ENCODE data around the gene PTPRO.

The PTPRO gene

DNA sequence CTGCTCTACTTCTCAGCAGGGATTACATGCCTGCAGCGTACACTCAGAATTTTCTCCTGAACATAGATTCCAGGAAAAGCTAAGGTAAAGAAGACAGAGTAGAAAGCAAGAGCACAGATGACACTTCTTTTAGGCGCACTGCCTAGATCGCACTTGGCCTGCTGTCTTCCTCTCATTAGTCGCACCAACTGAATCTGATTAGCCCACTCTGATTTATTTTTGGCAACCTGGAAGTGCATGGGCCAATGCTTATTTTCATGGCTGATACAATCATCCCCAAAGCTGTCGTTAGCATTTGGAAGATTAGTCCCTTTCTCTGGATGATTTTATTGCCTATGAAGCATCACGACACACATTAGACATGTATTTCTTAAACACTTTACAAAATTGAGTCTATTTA is 152.5 kb downstream of the PTPRO start:
- Histone ChIP-seq H3K27ac (ENCODE audit: low read depth, low read length) (no peak overlapping the region), H3K27me3 (ENCODE audit: control insufficient read depth in 1 of 2, insufficient read depth in 2 of 2, low read length in 2 of 2) (peaks cover 0 to 3% of the 10 kb centered on the region in 2 donors), H3K36me3 (ENCODE audit: control insufficient read depth in 1 of 2, insufficient read depth in 2 of 2, low read length in 2 of 2) (no peaks in the 10 kb centered on the region), H3K4me3 (ENCODE audit: low read depth in 1 of 2, low read length in 2 of 2) (no peak overlapping the region), H3K4me1 (ENCODE audit: control insufficient read depth in 1 of 2, insufficient read depth in 2 of 2, low read length in 2 of 2) (no peaks in the 10 kb centered on the region), H3K9ac (ENCODE audit: low read depth in 1 of 2, low read length in 2 of 2) (no peak overlapping the region), H3K9me3 (ENCODE audit: control insufficient read depth in 1 of 2, low read length in 2 of 2) (no peaks in the 10 kb centered on the region)

DNA sequence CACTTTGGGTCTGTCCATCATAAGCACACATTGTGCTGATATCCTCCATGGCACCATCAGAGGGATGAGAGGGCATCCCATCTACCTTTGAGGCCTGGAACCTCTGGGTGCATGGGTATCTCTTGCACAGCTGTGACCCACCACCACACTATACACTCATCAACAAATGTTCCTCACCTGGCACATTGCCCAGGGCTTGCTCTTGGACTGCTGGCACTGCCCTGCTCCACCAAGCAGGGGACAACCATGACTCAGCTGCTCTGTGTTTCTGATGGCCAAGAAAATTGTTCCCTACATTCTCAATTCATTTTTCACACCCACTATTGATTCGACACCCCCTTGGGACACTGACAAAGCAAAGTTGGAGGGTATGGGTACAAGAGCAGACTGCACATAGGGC is 155.5 kb downstream of the PTPRO start:
- no peak overlapping the region for H3K27ac ChIP-seq (ENCODE audit: low read depth, low read length)
- peaks cover 0 to 3% of the 10 kb centered on the region in 2 donors for H3K27me3 ChIP-seq (ENCODE audit: control insufficient read depth in 1 of 2, insufficient read depth in 2 of 2, low read length in 2 of 2)
- no peaks in the 10 kb centered on the region for H3K9me3 ChIP-seq (ENCODE audit: control insufficient read depth in 1 of 2, low read length in 2 of 2)
- H3K9ac ChIP-seq (ENCODE audit: low read depth in 1 of 2, low read length in 2 of 2), result no peak overlapping the region
- no peaks in the 10 kb centered on the region for H3K4me1 ChIP-seq (ENCODE audit: control insufficient read depth in 1 of 2, insufficient read depth in 2 of 2, low read length in 2 of 2)
- H3K36me3 ChIP-seq (ENCODE audit: control insufficient read depth in 1 of 2, insufficient read depth in 2 of 2, low read length in 2 of 2), result no peaks in the 10 kb centered on the region
- H3K4me3 ChIP-seq (ENCODE audit: low read depth in 1 of 2, low read length in 2 of 2), result no peak overlapping the region

DNA sequence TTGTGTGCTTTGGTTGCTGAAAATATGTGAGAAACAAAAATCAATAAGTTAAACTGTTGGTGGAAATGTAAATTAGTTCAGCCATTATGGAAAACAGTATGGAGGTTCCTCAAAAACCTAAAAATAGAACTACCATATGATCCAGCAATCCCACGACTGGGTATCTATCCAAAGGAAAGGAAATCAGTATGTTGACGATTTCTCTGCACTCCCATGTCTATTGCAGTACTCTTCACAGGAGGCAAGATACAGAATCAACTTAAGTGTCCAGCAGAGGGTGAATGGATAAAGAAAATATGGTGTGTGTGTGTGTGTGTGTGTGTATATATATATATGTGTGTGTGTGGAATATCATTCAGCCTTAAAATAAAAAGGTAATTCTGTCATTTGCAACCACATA is 159.5 kb downstream of the PTPRO start:
- Histone ChIP-seq H3K27ac (ENCODE audit: low read depth, low read length) (no peak overlapping the region), H3K4me1 (ENCODE audit: control insufficient read depth in 1 of 2, insufficient read depth in 2 of 2, low read length in 2 of 2) (no peaks in the 10 kb centered on the region), H3K4me3 (ENCODE audit: low read depth in 1 of 2, low read length in 2 of 2) (no peak overlapping the region), H3K36me3 (ENCODE audit: control insufficient read depth in 1 of 2, insufficient read depth in 2 of 2, low read length in 2 of 2) (no peaks in the 10 kb centered on the region), H3K9ac (ENCODE audit: low read depth in 1 of 2, low read length in 2 of 2) (no peak overlapping the region), H3K27me3 (ENCODE audit: control insufficient read depth in 1 of 2, insufficient read depth in 2 of 2, low read length in 2 of 2) (peaks cover 0 to 3% of the 10 kb centered on the region in 2 donors), H3K9me3 (ENCODE audit: control insufficient read depth in 1 of 2, low read length in 2 of 2) (no peaks in the 10 kb centered on the region)

DNA sequence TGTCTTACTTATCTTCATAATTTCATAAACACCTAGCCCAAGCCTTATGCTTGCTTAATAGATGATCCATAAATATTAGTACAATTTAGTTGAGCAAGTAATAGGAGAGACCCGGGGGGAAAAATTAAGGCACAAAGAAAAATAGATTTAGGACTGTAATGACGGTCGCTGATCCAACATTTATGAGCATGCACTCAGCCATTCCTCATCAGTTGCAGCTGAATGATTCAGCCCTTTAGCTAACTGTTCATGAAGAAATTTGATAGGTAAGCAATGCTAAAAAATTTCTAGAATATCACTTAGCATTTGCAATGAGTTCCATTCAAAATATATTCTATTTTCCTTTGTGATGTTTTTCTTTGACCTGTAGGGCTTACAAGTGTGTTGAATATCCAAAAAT is 163.2 kb downstream of the PTPRO start:
- no peak overlapping the region for H3K27ac ChIP-seq (ENCODE audit: low read depth, low read length)
- no peak overlapping the region for H3K9ac ChIP-seq (ENCODE audit: low read depth in 1 of 2, low read length in 2 of 2)
- H3K9me3 ChIP-seq (ENCODE audit: control insufficient read depth in 1 of 2, low read length in 2 of 2), result no peaks in the 10 kb centered on the region
- H3K4me3 ChIP-seq (ENCODE audit: low read depth in 1 of 2, low read length in 2 of 2), result no peak overlapping the region
- H3K4me1 ChIP-seq (ENCODE audit: control insufficient read depth in 1 of 2, insufficient read depth in 2 of 2, low read length in 2 of 2), result no peaks in the 10 kb centered on the region
- no peaks in the 10 kb centered on the region for H3K36me3 ChIP-seq (ENCODE audit: control insufficient read depth in 1 of 2, insufficient read depth in 2 of 2, low read length in 2 of 2)
- no peaks in the 10 kb centered on the region for H3K27me3 ChIP-seq (ENCODE audit: control insufficient read depth in 1 of 2, insufficient read depth in 2 of 2, low read length in 2 of 2)

DNA sequence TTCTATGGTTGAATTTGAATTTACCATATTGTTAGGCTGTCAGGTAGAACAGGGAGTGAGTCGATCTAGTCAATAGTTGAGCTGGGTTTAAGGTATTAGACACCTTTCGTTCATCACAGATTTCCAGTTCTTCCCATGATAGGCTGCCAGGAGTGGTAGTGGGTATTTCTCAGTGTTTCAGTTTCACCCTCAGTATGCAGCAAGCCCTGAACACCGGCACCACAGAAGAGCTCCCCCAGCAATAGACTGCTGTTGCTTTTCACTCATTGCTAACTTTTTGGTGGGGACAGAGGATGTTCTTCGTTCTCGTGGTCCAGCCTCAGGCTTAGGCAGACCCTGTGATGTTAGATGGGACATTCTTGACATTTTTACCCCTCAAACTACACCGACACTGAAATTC is 164.6 kb downstream of the PTPRO start:
- H3K27ac ChIP-seq (ENCODE audit: low read depth, low read length), result no peak overlapping the region
- H3K27me3 ChIP-seq (ENCODE audit: control insufficient read depth in 1 of 2, insufficient read depth in 2 of 2, low read length in 2 of 2), result no peaks in the 10 kb centered on the region
- H3K9ac ChIP-seq (ENCODE audit: low read depth in 1 of 2, low read length in 2 of 2), result no peak overlapping the region
- H3K4me1 ChIP-seq (ENCODE audit: control insufficient read depth in 1 of 2, insufficient read depth in 2 of 2, low read length in 2 of 2), result no peaks in the 10 kb centered on the region
- H3K9me3 ChIP-seq (ENCODE audit: control insufficient read depth in 1 of 2, low read length in 2 of 2), result no peaks in the 10 kb centered on the region
- no peak overlapping the region for H3K4me3 ChIP-seq (ENCODE audit: low read depth in 1 of 2, low read length in 2 of 2)
- H3K36me3 ChIP-seq (ENCODE audit: control insufficient read depth in 1 of 2, insufficient read depth in 2 of 2, low read length in 2 of 2), result no peaks in the 10 kb centered on the region

DNA sequence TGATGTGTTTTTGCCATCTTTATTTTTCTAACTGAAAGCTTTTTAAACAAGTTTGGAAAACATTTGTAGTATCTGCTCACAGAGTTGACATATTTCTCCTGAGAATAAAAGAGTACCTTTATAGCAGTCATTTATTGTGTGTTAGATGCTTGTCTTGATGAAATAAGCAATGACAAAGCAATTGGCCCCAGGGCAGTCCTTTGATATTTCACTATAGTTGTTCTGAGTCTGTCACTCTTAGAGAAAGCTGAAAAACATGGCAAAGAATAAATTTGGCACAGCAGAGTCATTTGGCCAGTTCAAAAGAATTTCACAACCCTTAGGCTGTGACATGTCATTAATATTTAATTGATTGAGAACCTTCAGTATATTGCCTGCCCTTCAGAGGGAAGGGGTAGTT is 166.2 kb downstream of the PTPRO start:
- Histone ChIP-seq H3K36me3 (ENCODE audit: control insufficient read depth in 1 of 2, insufficient read depth in 2 of 2, low read length in 2 of 2) (no peaks in the 10 kb centered on the region), H3K27ac (ENCODE audit: low read depth, low read length) (no peak overlapping the region), H3K27me3 (ENCODE audit: control insufficient read depth in 1 of 2, insufficient read depth in 2 of 2, low read length in 2 of 2) (no peaks in the 10 kb centered on the region), H3K4me1 (ENCODE audit: control insufficient read depth in 1 of 2, insufficient read depth in 2 of 2, low read length in 2 of 2) (no peaks in the 10 kb centered on the region), H3K9me3 (ENCODE audit: control insufficient read depth in 1 of 2, low read length in 2 of 2) (no peaks in the 10 kb centered on the region), H3K4me3 (ENCODE audit: low read depth in 1 of 2, low read length in 2 of 2) (no peak overlapping the region), H3K9ac (ENCODE audit: low read depth in 1 of 2, low read length in 2 of 2) (no peak overlapping the region)

DNA sequence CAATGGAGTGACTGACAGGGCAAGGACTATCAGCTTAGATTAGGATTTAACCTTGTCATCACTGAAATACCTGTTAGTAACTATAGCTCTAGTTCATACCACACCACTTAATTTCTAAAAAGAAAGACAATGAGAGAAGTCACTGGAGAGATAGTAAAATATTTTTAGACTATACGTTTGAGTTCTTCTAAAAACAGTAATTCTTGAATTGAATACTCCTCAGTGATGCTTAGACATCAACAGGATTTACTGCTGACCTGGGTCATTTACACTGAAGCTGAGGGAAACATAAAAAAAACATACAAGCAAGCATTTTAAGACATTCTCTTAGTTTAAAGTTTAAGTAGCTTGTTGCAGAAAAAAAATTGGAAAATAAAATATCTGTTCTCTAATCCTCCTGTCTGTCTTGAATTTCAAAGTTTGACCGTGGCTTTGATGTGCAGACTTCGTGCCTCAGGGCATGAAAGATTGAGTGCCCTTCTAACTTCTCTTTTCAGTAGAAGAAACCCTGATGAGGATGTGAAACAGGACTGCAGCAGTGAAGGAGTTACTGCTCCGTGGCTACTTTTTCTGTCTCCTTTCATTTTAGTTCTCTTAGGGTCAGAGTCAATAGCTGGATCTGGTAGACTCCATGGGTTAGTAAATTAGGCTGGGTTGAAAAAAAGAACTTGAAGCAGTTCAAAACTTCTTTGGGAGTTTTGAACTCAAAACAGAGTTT is 172.2 kb downstream of the PTPRO start:
- Histone ChIP-seq H3K36me3 (ENCODE audit: control insufficient read depth in 1 of 2, insufficient read depth in 2 of 2, low read length in 2 of 2) (no peaks in the 10 kb centered on the region), H3K27me3 (ENCODE audit: control insufficient read depth in 1 of 2, insufficient read depth in 2 of 2, low read length in 2 of 2) (no peaks in the 10 kb centered on the region), H3K4me3 (ENCODE audit: low read depth in 1 of 2, low read length in 2 of 2) (no peak overlapping the region), H3K9me3 (ENCODE audit: control insufficient read depth in 1 of 2, low read length in 2 of 2) (no peaks in the 10 kb centered on the region), H3K27ac (ENCODE audit: low read depth, low read length) (no peak overlapping the region), H3K9ac (ENCODE audit: low read depth in 1 of 2, low read length in 2 of 2) (no peak overlapping the region), H3K4me1 (ENCODE audit: control insufficient read depth in 1 of 2, insufficient read depth in 2 of 2, low read length in 2 of 2) (no peaks in the 10 kb centered on the region)

DNA sequence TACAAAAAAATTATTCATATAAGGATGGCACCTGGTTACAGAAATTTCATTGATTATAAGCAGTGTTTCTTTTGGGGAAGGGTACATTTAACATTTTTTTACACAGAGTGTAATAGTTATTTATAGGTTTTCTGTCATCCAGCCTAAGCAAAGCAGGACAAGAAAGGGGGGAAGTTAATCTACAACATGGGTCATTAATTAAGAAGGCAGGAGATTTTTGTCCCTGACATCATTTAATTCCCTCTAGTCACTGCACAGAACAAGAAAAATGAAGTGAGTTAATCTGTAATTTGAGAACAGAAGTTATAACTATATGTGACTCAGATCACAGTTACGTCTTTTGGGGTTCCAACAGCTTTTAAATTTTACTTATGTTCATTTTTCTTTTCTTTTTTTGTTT is 173.4 kb downstream of the PTPRO start:
- Histone ChIP-seq H3K27ac (ENCODE audit: low read depth, low read length) (no peak overlapping the region), H3K4me1 (ENCODE audit: control insufficient read depth in 1 of 2, insufficient read depth in 2 of 2, low read length in 2 of 2) (no peaks in the 10 kb centered on the region), H3K27me3 (ENCODE audit: control insufficient read depth in 1 of 2, insufficient read depth in 2 of 2, low read length in 2 of 2) (no peaks in the 10 kb centered on the region), H3K36me3 (ENCODE audit: control insufficient read depth in 1 of 2, insufficient read depth in 2 of 2, low read length in 2 of 2) (no peaks in the 10 kb centered on the region), H3K9me3 (ENCODE audit: control insufficient read depth in 1 of 2, low read length in 2 of 2) (no peaks in the 10 kb centered on the region), H3K9ac (ENCODE audit: low read depth in 1 of 2, low read length in 2 of 2) (no peak overlapping the region), H3K4me3 (ENCODE audit: low read depth in 1 of 2, low read length in 2 of 2) (no peak overlapping the region)

DNA sequence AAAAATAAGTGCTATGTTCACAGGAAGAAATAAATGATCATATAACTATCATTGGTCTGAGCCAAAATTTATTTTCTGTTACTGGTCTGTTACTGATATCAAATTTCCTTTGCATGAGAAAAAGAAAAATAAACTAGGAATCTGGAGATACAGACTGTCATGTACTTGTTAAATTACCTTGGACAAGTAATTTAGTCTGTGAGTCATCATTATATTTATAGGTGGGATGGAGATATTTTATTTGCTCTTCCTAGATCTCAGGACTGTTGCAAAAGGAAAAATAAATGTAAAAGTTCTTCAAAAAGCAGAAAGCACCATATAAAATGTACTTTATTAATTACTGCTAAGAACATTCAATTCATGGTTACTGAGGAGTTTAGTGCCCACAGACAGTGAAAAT is 174.4 kb downstream of the PTPRO start:
- no peaks in the 10 kb centered on the region for H3K9me3 ChIP-seq (ENCODE audit: control insufficient read depth in 1 of 2, low read length in 2 of 2)
- H3K4me3 ChIP-seq (ENCODE audit: low read depth in 1 of 2, low read length in 2 of 2), result no peak overlapping the region
- no peaks in the 10 kb centered on the region for H3K27me3 ChIP-seq (ENCODE audit: control insufficient read depth in 1 of 2, insufficient read depth in 2 of 2, low read length in 2 of 2)
- H3K36me3 ChIP-seq (ENCODE audit: control insufficient read depth in 1 of 2, insufficient read depth in 2 of 2, low read length in 2 of 2), result no peaks in the 10 kb centered on the region
- no peak overlapping the region for H3K27ac ChIP-seq (ENCODE audit: low read depth, low read length)
- no peaks in the 10 kb centered on the region for H3K4me1 ChIP-seq (ENCODE audit: control insufficient read depth in 1 of 2, insufficient read depth in 2 of 2, low read length in 2 of 2)
- H3K9ac ChIP-seq (ENCODE audit: low read depth in 1 of 2, low read length in 2 of 2), result no peak overlapping the region

DNA sequence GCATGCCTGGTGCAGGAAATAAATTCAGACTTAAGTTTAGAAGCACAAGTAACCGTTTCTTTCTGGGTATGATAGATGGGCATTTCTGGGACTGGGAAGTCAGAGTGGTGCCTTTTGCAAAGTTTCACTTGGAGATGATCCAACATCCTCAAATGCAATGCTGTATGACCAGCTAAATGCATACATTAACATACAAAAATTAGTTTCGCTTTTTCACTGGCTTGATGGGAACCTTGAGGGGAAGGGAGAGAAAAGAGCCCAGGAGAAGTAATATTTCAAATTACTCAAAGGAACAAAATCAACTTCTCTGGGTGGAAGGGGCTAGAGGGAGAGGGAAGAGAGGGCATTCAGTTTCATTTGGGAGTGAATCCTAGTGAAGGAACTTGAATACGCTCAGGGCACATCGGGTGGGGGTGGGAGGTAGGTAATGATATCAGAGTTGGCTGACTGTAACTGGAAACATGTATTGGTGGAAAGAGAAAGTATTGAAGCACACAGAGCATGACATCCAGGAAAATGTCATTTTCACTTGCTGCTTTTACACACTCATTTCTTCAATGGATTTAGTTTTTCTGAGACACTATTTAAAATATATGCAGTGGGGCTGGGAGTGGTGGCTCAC is 175.5 kb downstream of the PTPRO start:
- Histone ChIP-seq H3K27me3 (ENCODE audit: control insufficient read depth in 1 of 2, insufficient read depth in 2 of 2, low read length in 2 of 2) (no peaks in the 10 kb centered on the region), H3K9me3 (ENCODE audit: control insufficient read depth in 1 of 2, low read length in 2 of 2) (no peaks in the 10 kb centered on the region), H3K36me3 (ENCODE audit: control insufficient read depth in 1 of 2, insufficient read depth in 2 of 2, low read length in 2 of 2) (no peaks in the 10 kb centered on the region), H3K27ac (ENCODE audit: low read depth, low read length) (no peak overlapping the region), H3K4me1 (ENCODE audit: control insufficient read depth in 1 of 2, insufficient read depth in 2 of 2, low read length in 2 of 2) (no peaks in the 10 kb centered on the region), H3K9ac (ENCODE audit: low read depth in 1 of 2, low read length in 2 of 2) (no peak overlapping the region), H3K4me3 (ENCODE audit: low read depth in 1 of 2, low read length in 2 of 2) (peak overlapping the region; percentile 19)

Measured in duodenal mucosa (tissue), 2 donors.